Upper lobe of left lung (tissue), 6 donors: ENCODE results near the gene MARS1. TPM values are rescaled to one million over a fixed set of nuclear protein-coding genes. Genes with fewer than 3 reads are reported as not detected.
"Not testable (repeated sequence)": the region's sequence is repeated elsewhere in the genome, so short reads cannot be mapped to it uniquely, and the experiment has no call there.

Experiments used
- ATAC-seq, 2 donors: fragments of 200-7000 bp; cut with Tn5 transposase; one replicate each; pipeline ENCODE4 v1.9.1; 2022; ENCODE audit warnings: mild to moderate bottlenecking in 2 of 2, moderate library complexity in 2 of 2; ENCODE audit not compliant: low FRiP score in 2 of 2
- DNase-seq, 2 donors: peaks; one replicate each; pipeline ENCODE4 v3.0.0-alpha.2; 2019 to 2020
- H3K27ac ChIP-seq, 4 donors: fragments of 200-600 bp; sonication (generic); one replicate each; pipeline ENCODE4 v1.5.1; 2016 to 2019
- H3K27me3 ChIP-seq, 4 donors: fragments of 200-600 bp; sonication (generic); one replicate each; pipeline ENCODE4 v1.5.1; 2017 to 2019
- H3K36me3 ChIP-seq, 4 donors: fragments of 200-600 bp; sonication (generic); one replicate each; pipeline ENCODE4 v1.5.1; 2016 to 2019
- H3K4me1 ChIP-seq, 4 donors: fragments of 200-600 bp; sonication (generic); one replicate each; pipeline ENCODE4 v1.5.1; 2018 to 2019
- H3K4me3 ChIP-seq, 4 donors: fragments of 200-600 bp; sonication (generic); one replicate each; pipeline ENCODE4 v1.5.1; 2017 to 2019; ENCODE audit warnings: mild to moderate bottlenecking in 2 of 4, moderate library complexity in 1 of 4
- H3K9me3 ChIP-seq, 4 donors: fragments of 200-600 bp; sonication (generic); one replicate each; pipeline ENCODE4 v1.5.1; 2018 to 2019
- EP300 ChIP-seq, 4 donors: sonication (generic); formaldehyde crosslinking; IDR thresholded peaks; one replicate each; pipeline ENCODE4 v1.5.1; 2017; ENCODE audit warnings: antibody characterized with exemption in 4 of 4, control low read depth in 2 of 4
- POLR2A ChIP-seq, 4 donors: fragments of 450-650 bp; IDR thresholded peaks; one replicate each; pipeline ENCODE4 v1.5.1; 2016 to 2017; ENCODE audit warnings: antibody characterized with exemption in 4 of 4, mild to moderate bottlenecking in 2 of 4
- POLR2AphosphoS5 ChIP-seq, 2 donors: sonication (generic); formaldehyde crosslinking; IDR thresholded peaks; one replicate each; pipeline ENCODE4 v1.5.1; 2017; ENCODE audit warnings: antibody characterized with exemption in 2 of 2
- WGBS, 2 donors: methylation state at CpG; one replicate each; pipeline ENCODE4 v1.1.5; 2017 to 2018; 5-methylcytosine and 5-hydroxymethylcytosine counted together
- total RNA-seq, 6 donors: library from RNA; depleted of rRNA in 4 of 6; stranded (reverse); fragments of >200 nt in 4 of 6; gene quantifications; one replicate each; pipeline versions ENCODE4 v1.1.0 to v1.2.1, GENCODE V29; 2016 to 2021
- TF ChIP-seq, protein P1 (sequence below), 6 experiments: fragments of 450-650 bp in 4 of 6; fragments of 200-600 bp in 2 of 6; sonication (generic) in 2 of 6; IDR thresholded peaks; one replicate each; pipeline ENCODE4 v1.5.1; 2016 to 2019; ENCODE audit warnings: antibody characterized with exemption in 6 of 6
- donor health status: DM: no; HTN: no; CAD: no; lungs with moderate emphysema.
- donor health status: DM: no; HTN: yes; CAD: no; lungs with severe emphysema.

Gene MARS1
- total RNA-seq, 6 donors from 2014 or later, result 73.9 to 189 (median 101) TPM

DNA sequence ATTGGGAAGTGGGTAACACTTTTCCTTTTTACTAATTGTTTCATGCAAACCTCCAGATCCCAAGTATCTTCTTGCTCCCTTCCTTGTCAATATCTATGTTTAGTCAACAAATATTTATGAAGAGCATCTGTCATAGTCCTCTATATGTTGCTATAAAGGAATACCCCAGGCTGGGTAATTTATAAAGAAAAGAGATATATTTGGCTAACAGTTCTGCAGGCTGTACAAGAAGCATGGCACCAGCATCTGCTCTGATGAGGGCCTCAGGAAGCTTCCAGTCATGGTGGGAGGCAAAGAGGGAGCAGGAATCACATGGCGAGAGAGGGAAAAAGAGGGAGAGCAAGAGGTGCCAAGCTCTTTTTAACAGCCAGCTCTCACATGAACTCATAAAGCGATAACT lies 66.6 kb downstream of the MARS1 start:
- H3K4me1 ChIP-seq, result peaks cover 7 to 12% (median 9%) of the 10 kb centered on the region in 4 donors
- no peak overlapping the region for H3K4me3 ChIP-seq
- WGBS, 2 donors, result 86 to 90% methylated on average over 2 of the region's 2 CpGs
- no peaks in the 10 kb centered on the region for H3K36me3 ChIP-seq
- ATAC-seq, result no peak
- H3K9me3 ChIP-seq, result no peaks in the 10 kb centered on the region
- TF ChIP-seq POLR2AphosphoS5 (IDR thresholded peaks at IDR 0.05), result no peak
- no peak for TF ChIP-seq EP300 (IDR thresholded peaks at IDR 0.05)
- no peak for TF ChIP-seq POLR2A (IDR thresholded peaks at IDR 0.05)
- TF ChIP-seq, protein P1, sequence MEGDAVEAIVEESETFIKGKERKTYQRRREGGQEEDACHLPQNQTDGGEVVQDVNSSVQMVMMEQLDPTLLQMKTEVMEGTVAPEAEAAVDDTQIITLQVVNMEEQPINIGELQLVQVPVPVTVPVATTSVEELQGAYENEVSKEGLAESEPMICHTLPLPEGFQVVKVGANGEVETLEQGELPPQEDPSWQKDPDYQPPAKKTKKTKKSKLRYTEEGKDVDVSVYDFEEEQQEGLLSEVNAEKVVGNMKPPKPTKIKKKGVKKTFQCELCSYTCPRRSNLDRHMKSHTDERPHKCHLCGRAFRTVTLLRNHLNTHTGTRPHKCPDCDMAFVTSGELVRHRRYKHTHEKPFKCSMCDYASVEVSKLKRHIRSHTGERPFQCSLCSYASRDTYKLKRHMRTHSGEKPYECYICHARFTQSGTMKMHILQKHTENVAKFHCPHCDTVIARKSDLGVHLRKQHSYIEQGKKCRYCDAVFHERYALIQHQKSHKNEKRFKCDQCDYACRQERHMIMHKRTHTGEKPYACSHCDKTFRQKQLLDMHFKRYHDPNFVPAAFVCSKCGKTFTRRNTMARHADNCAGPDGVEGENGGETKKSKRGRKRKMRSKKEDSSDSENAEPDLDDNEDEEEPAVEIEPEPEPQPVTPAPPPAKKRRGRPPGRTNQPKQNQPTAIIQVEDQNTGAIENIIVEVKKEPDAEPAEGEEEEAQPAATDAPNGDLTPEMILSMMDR (IDR thresholded peaks at IDR 0.05), result no peak
- no peak for DNase-seq
- H3K27ac ChIP-seq, result no peak overlapping the region
- peaks cover 0 to 13% (median 8%) of the 10 kb centered on the region in 4 donors for H3K27me3 ChIP-seq

DNA sequence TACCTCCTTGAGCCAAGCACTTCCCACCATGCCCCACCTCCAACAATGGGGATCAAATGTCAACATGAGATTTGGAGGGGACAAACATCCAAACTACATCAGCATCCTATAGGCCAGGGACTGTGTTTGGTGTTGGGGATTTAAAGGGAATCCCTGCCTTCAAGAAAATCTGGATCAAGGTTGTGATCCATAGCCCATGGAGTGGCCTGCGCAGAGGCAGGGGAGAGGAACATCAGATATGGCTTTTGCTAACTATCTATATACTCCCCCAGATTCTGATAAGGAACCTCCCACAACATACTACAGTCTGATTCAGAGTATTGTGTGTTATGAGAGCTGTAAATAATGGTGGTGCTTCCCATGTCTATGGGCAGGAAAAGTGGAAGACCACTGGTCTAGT lies 67.0 kb downstream of the MARS1 start:
- 93 to 100% methylated on average over 1 of the region's 1 CpG for WGBS, 2 donors
- peaks cover 4 to 8% (median 5%) of the 10 kb centered on the region in 4 donors for H3K4me1 ChIP-seq
- TF ChIP-seq POLR2AphosphoS5 (IDR thresholded peaks at IDR 0.05) (no peak), EP300 (IDR thresholded peaks at IDR 0.05) (no peak), POLR2A (IDR thresholded peaks at IDR 0.05) (no peak)
- TF ChIP-seq, protein P1 (IDR thresholded peaks at IDR 0.05), result no peak
- peaks cover 0 to 9% (median 4%) of the 10 kb centered on the region in 4 donors for H3K27me3 ChIP-seq
- H3K36me3 ChIP-seq, result no peaks in the 10 kb centered on the region
- ATAC-seq, result no peak
- H3K9me3 ChIP-seq, result no peaks in the 10 kb centered on the region
- no peak for DNase-seq
- no peak overlapping the region for H3K27ac ChIP-seq
- no peak overlapping the region for H3K4me3 ChIP-seq

DNA sequence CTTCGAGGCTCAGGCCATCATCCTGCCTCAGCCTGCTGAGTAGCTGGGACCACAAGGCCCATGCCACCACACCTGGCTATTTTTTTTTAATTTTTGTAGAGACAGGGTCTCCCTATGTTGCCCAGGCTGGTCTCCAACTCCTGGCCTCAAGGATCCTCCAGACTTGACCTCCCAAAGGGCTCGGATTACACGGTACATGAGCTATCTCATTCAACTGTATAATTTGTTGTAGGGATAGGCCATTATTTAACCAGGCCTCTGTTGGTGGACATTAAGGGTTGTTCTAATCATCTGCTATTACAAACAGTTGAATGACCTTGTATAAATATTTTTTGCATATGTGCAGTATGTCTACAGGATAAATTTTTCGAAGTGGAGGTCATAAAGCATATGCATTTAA lies 71.0 kb downstream of the MARS1 start:
- DNase-seq, result no peak
- H3K4me1 ChIP-seq, result no peaks in the 10 kb centered on the region

DNA sequence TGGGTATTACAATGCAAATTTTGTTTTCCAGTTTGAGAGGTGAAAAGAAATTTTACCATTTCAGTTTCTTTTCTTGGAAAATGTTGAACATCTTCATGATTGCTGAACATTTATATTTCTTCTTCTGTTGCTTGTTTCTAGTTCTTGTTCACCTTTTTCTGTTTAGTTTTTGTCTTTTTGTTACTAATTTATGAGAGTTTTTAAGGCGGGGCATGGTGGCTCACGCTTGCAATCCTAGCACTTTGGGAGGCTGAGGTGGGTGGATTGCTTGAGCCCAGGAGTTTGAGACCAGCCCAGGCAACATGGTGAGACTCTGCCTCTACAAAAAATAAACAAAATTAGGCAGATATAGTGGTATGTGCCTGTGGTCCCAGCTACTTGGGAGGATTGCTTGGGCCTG lies 72.6 kb downstream of the MARS1 start:
- WGBS, 2 donors, result 93 to 96% methylated on average over 2 of the region's 2 CpGs
- no peaks in the 10 kb centered on the region for H3K36me3 ChIP-seq
- H3K9me3 ChIP-seq, result no peaks in the 10 kb centered on the region
- DNase-seq (no peak), ATAC-seq (no peak)
- H3K27me3 ChIP-seq, result no peaks in the 10 kb centered on the region
- no peak overlapping the region for H3K4me3 ChIP-seq
- TF ChIP-seq POLR2A (IDR thresholded peaks at IDR 0.05), result no peak
- no peak for TF ChIP-seq POLR2AphosphoS5 (IDR thresholded peaks at IDR 0.05)
- no peaks in the 10 kb centered on the region for H3K4me1 ChIP-seq
- H3K27ac ChIP-seq, result no peak overlapping the region

More for the DNA sequence above, 71.0 kb downstream of the MARS1 start:
- Histone ChIP-seq H3K36me3 (no peaks in the 10 kb centered on the region), H3K4me3 (no peak overlapping the region), H3K27me3 (no peaks in the 10 kb centered on the region), H3K27ac (no peak overlapping the region), H3K9me3 (no peaks in the 10 kb centered on the region)
- WGBS, 2 donors, result 84 to 85% methylated on average over 4 of the region's 4 CpGs
- TF ChIP-seq EP300 (IDR thresholded peaks at IDR 0.05), result no peak
- TF ChIP-seq POLR2AphosphoS5 (IDR thresholded peaks at IDR 0.05), result no peak
- no peak for ATAC-seq

DNA sequence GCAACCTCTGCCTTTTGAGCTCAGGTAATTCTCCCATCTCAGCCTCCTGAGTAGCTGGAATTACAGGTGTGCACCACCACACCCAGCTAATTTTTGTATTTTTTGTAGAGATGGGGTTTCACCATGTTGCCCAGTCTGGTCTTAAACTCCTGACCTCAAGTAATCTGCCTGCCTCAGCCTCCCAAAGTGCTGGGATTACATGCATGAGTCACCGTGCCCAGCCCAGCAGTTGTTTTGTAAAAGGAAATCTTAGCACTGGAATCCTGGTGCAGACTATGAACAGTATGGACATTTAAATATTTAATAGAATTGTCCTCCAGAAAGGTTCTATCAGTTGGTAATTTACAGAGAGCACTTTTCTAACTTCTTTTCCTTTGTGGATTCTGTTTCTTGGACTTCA lies 73.2 kb downstream of the MARS1 start:
- DNase-seq, ATAC-seq: not testable (repeated sequence)
- WGBS, 2 donors, result 60 to 68% methylated on average over 1 of the region's 1 CpG

DNA sequence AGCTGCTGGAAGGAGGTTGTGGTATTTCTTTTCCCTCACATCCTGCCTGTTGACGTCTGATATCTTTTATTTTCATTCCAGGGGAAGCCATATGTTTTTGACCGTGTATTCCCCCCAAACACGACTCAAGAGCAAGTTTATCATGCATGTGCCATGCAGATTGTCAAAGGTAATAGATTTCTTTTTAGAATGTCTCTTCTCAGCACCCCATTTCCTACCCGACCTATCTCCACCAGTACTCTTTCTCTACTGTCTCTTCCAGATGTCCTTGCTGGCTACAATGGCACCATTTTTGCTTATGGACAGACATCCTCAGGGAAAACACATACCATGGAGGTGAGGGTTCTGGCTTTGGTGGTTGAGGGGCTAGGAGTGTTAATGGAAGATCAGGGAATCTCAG lies 75.5 kb downstream of the MARS1 start:
- DNase-seq (no peak), ATAC-seq (no peak)
- H3K27me3 ChIP-seq, result no peaks in the 10 kb centered on the region
- no peaks in the 10 kb centered on the region for H3K9me3 ChIP-seq
- no peak for TF ChIP-seq POLR2A (IDR thresholded peaks at IDR 0.05)
- TF ChIP-seq, protein P1 (IDR thresholded peaks at IDR 0.05), result no peak
- TF ChIP-seq POLR2AphosphoS5 (IDR thresholded peaks at IDR 0.05), result no peak
- TF ChIP-seq EP300 (IDR thresholded peaks at IDR 0.05), result no peak
- no peak overlapping the region for H3K27ac ChIP-seq
- H3K36me3 ChIP-seq, result no peaks in the 10 kb centered on the region
- H3K4me1 ChIP-seq, result no peaks in the 10 kb centered on the region
- no peak overlapping the region for H3K4me3 ChIP-seq
- 53 to 58% methylated on average over 4 of the region's 4 CpGs for WGBS, 2 donors

More for the DNA sequence above, 73.2 kb downstream of the MARS1 start:
- not testable (repeated sequence) for H3K27me3 ChIP-seq, H3K4me3 ChIP-seq, H3K36me3 ChIP-seq, H3K27ac ChIP-seq, H3K4me1 ChIP-seq, H3K9me3 ChIP-seq
